ENCODE measurements around the gene NADK. TPM values are rescaled to one million over a fixed set of nuclear protein-coding genes. Genes with fewer than 3 reads are reported as not detected.

NADK gene
- total and polyA plus RNA-seq, 9 donors, result 21.8 to 76.0 (median 57.0) TPM

- Histone ChIP-seq H3K27ac (no peak overlapping the region), H3K4me3 (no peak overlapping the region), H3K9me3 (no peaks in the 10 kb centered on the region), H3K4me1 (ENCODE audit: insufficient read depth) (no peaks in the 10 kb centered on the region), H3K27me3 (no peaks in the 10 kb centered on the region), H3K36me3 (no peaks in the 10 kb centered on the region)
- no peak for TF ChIP-seq EP300 (IDR thresholded peaks at IDR 0.05)
- TF ChIP-seq POLR2A (IDR thresholded peaks at IDR 0.05), result no peak
- no peak for TF ChIP-seq CTCF (IDR thresholded peaks at IDR 0.05)
- intact Hi-C loops (cut with DNase I), result no loop called here
- WGBS, 3 donors, result 92 to 94% (median 94%) methylated on average over 10 of the region's 10 CpGs
- DNase-seq, result no peak
Observed at GRCh38 chr1:1808206-1808605, 29.9 kb upstream of the NADK start.

DNA sequence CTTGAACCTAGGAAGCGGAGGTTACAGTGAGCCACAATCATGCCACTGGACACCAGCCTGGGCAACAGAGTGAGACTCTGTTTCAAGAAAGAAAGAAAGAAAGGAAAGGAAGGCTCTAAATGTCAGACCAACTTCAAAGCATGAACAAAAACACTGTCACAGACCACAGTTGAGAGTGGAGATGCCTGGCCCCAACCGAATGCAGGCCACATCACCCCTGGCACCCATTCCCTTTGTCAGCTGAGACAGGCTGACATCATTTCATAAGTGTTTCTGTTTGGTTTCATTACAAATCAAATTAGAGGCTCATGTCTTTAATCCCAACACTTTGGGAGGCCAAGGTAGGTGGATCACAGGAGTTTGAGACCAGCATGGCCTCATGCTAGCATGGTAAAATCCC is 28.6 kb upstream of the NADK start:
- DNase-seq, result no peak
- WGBS, 3 donors, result 75 to 89% (median 88%) methylated on average over 2 of the region's 2 CpGs
- H3K27ac ChIP-seq, result no peak overlapping the region
- H3K9me3 ChIP-seq, result no peaks in the 10 kb centered on the region
- H3K4me3 ChIP-seq, result no peak overlapping the region
- intact Hi-C loops (cut with DNase I), result no loop called here
- H3K27me3 ChIP-seq, result no peaks in the 10 kb centered on the region
- TF ChIP-seq POLR2A (IDR thresholded peaks at IDR 0.05), result no peak
- no peak for TF ChIP-seq CTCF (IDR thresholded peaks at IDR 0.05)
- no peak for TF ChIP-seq EP300 (IDR thresholded peaks at IDR 0.05)
- no peaks in the 10 kb centered on the region for H3K36me3 ChIP-seq
- H3K4me1 ChIP-seq (ENCODE audit: insufficient read depth), result no peaks in the 10 kb centered on the region

GRCh38 chr1:1804301-1804700 is 26.0 kb upstream of the NADK start:
- TF ChIP-seq POLR2A (IDR thresholded peaks at IDR 0.05) (no peak), CTCF (IDR thresholded peaks at IDR 0.05) (no peak)
- no peak for DNase-seq
- Histone ChIP-seq H3K4me1 (ENCODE audit: insufficient read depth) (no peaks in the 10 kb centered on the region), H3K9me3 (no peaks in the 10 kb centered on the region), H3K27ac (no peak overlapping the region), H3K27me3 (no peaks in the 10 kb centered on the region), H3K36me3 (no peaks in the 10 kb centered on the region), H3K4me3 (no peak overlapping the region)
- intact Hi-C loops (cut with DNase I), result no loop called here
- 94 to 96% (median 95%) methylated on average over 8 of the region's 8 CpGs for WGBS, 3 donors

GRCh38 chr1:1802871-1803270 is 24.6 kb upstream of the NADK start:
- TF ChIP-seq EP300 (IDR thresholded peaks at IDR 0.05) (no peak), CTCF (IDR thresholded peaks at IDR 0.05) (no peak), POLR2A (IDR thresholded peaks at IDR 0.05) (no peak)
- intact Hi-C loops (cut with DNase I), result no loop called here

More at GRCh38 chr1:1802871-1803270, 24.6 kb upstream of the NADK start:
- DNase-seq, result no peak
- WGBS, 3 donors, result 92 to 96% (median 96%) methylated on average over 1 of the region's 1 CpG
- H3K4me1 ChIP-seq (ENCODE audit: insufficient read depth), result no peaks in the 10 kb centered on the region
- no peaks in the 10 kb centered on the region for H3K9me3 ChIP-seq
- no peaks in the 10 kb centered on the region for H3K36me3 ChIP-seq
- H3K27ac ChIP-seq, result no peak overlapping the region
- no peak overlapping the region for H3K4me3 ChIP-seq
- no peaks in the 10 kb centered on the region for H3K27me3 ChIP-seq

All from ovary (tissue), 9 donors.